ENCODE results near the gene PPBP. TPM values are rescaled to one million over a fixed set of nuclear protein-coding genes. Genes with fewer than 3 reads are reported as not detected.

PPBP gene
- total and polyA plus RNA-seq, 9 of the 15 experiments (the other 6 are each of a cell fraction or from before 2014, with no cell fraction given), result 0.17 to 0.55 (median 0.29) TPM; not detected in 4

- H2AFZ ChIP-seq (ENCODE audit: low read depth, low read length), result no peak overlapping the region
- no peaks in the 10 kb centered on the region for H4K20me1 ChIP-seq (replicated peaks; ENCODE audit: control insufficient read depth, insufficient read depth, low read length)
- no peak overlapping the region for H3K4me3 ChIP-seq
- H3K27ac ChIP-seq (ENCODE audit: extremely low read depth, low read depth, low read length), result no peak overlapping the region
- no peaks in the 10 kb centered on the region for H3K79me2 ChIP-seq (ENCODE audit: control insufficient read depth, insufficient read depth, low read length)
- in situ Hi-C loops (cut with MboI) (no loop called here), intact Hi-C loops (cut with micrococcal nuclease) (no loop called here)
- H3K27me3 ChIP-seq (ENCODE audit: control insufficient read depth in 2 of 2, insufficient read depth in 2 of 2, low read length in 2 of 2), result no peaks in the 10 kb centered on the region
- H3K36me3 ChIP-seq (ENCODE audit: control insufficient read depth, insufficient read depth, low read length), result no peaks in the 10 kb centered on the region
- TF ChIP-seq, protein P1, sequence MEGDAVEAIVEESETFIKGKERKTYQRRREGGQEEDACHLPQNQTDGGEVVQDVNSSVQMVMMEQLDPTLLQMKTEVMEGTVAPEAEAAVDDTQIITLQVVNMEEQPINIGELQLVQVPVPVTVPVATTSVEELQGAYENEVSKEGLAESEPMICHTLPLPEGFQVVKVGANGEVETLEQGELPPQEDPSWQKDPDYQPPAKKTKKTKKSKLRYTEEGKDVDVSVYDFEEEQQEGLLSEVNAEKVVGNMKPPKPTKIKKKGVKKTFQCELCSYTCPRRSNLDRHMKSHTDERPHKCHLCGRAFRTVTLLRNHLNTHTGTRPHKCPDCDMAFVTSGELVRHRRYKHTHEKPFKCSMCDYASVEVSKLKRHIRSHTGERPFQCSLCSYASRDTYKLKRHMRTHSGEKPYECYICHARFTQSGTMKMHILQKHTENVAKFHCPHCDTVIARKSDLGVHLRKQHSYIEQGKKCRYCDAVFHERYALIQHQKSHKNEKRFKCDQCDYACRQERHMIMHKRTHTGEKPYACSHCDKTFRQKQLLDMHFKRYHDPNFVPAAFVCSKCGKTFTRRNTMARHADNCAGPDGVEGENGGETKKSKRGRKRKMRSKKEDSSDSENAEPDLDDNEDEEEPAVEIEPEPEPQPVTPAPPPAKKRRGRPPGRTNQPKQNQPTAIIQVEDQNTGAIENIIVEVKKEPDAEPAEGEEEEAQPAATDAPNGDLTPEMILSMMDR (IDR thresholded peaks at IDR 0.05 in 2 of 3, conservative IDR thresholded peaks at IDR 0.05 in 1 of 3; ENCODE audit: insufficient read depth in 2 of 3, low read depth in 1 of 3, low read length in 3 of 3), result no peak
- TF ChIP-seq ATF6 (CRISPR knock-in tag; IDR thresholded peaks at IDR 0.05) (no peak), FOXP1 (CRISPR knock-in tag; IDR thresholded peaks at IDR 0.05) (no peak), MITF (IDR thresholded peaks at IDR 0.05) (no peak), ZNF318 (IDR thresholded peaks at IDR 0.05; ENCODE audit: borderline replicate concordance in 1 of 2, low read depth in 1 of 2) (no peak), EP300 (IDR thresholded peaks at IDR 0.05; ENCODE audit: low read length) (no peak)
- POLR2A ChIA-PET, result no interaction called here
- FAIRE-seq (no peak), DNase-seq (ENCODE audit: extremely low read depth in 1 of 4, low spot score in 3 of 4) (no peak), ATAC-seq (no peak)
- CTCF ChIA-PET (ENCODE audit: low intra/inter-chr PET ratio), result no interaction called here
- H3K9me1 ChIP-seq (ENCODE audit: control insufficient read depth, insufficient read depth, low read length), result no peaks in the 10 kb centered on the region
- BruUV-seq (replicated peaks), result no TSS peak
- H3K9me3 ChIP-seq (replicated peaks; ENCODE audit: control insufficient read depth, insufficient read depth, low read depth, low read length), result no peaks in the 10 kb centered on the region
- H3K4me2 ChIP-seq (ENCODE audit: insufficient read depth, low read length), result no peak overlapping the region
- no peak overlapping the region for H3K9ac ChIP-seq (ENCODE audit: insufficient read depth in 1 of 2, low read depth in 2 of 2, low read length in 2 of 2)
- peaks cover 0 to 7% of the 10 kb centered on the region in 2 experiments; a peak in 3 of 5 replicates for H3K4me1 ChIP-seq (replicated peaks in 1 of 2; ENCODE audit: control insufficient read depth in 2 of 2, insufficient read depth in 2 of 2, low read length in 2 of 2)
Measured at GRCh38 chr4:73943555-73943954, 44.4 kb downstream of the PPBP start.

Measured in K562 (cell line).